Measurements from ENCODE around the gene STARD8.

The STARD8 gene

GRCh38 chrX:68676335-68676734 lies 28.9 kb downstream of the STARD8 start:
- H3K4me3 ChIP-seq (ENCODE audit: low read depth, low read length), result no peak overlapping the region
- TF ChIP-seq, protein P1, sequence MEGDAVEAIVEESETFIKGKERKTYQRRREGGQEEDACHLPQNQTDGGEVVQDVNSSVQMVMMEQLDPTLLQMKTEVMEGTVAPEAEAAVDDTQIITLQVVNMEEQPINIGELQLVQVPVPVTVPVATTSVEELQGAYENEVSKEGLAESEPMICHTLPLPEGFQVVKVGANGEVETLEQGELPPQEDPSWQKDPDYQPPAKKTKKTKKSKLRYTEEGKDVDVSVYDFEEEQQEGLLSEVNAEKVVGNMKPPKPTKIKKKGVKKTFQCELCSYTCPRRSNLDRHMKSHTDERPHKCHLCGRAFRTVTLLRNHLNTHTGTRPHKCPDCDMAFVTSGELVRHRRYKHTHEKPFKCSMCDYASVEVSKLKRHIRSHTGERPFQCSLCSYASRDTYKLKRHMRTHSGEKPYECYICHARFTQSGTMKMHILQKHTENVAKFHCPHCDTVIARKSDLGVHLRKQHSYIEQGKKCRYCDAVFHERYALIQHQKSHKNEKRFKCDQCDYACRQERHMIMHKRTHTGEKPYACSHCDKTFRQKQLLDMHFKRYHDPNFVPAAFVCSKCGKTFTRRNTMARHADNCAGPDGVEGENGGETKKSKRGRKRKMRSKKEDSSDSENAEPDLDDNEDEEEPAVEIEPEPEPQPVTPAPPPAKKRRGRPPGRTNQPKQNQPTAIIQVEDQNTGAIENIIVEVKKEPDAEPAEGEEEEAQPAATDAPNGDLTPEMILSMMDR (IDR thresholded peaks at IDR 0.05; ENCODE audit: low read depth, low read length, missing control alignments), result no peak
- no peaks in the 10 kb centered on the region for H3K36me3 ChIP-seq (replicated peaks)
- no peak overlapping the region for H3K27ac ChIP-seq
- no peaks in the 10 kb centered on the region for H3K27me3 ChIP-seq (replicated peaks)
- no peak for DNase-seq
- in situ Hi-C loops (cut with HindIII; ENCODE audit: low pct_ligation_motif_present, low sequenced_read_pairs), result no loop called here

DNA sequence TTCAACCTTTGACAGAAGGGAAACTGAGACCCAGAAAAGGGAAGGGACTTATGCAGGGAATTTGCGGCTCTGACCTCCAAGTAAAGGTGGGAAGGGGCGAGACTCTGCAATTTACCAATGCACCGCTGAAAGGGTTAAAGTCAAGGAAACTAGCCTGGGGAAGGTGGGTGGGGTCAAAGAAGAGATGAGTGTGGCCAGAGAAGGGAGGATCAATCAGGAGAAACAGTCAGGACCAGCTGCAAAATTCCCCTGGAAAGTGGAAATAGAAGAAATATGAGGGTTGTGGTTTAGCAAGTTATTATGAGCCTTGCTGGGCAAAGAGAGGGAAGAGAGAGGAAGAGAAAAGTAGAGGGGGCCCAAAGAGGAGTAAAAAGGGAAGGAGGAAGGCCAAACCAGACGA lies 30.5 kb downstream of the STARD8 start:
- DNase-seq, result no peak
- H3K4me3 ChIP-seq (ENCODE audit: low read depth, low read length), result no peak overlapping the region
- no peak overlapping the region for H3K27ac ChIP-seq
- TF ChIP-seq, protein P1 (IDR thresholded peaks at IDR 0.05; ENCODE audit: low read depth, low read length, missing control alignments), result no peak
- in situ Hi-C loops (cut with HindIII; ENCODE audit: low pct_ligation_motif_present, low sequenced_read_pairs), result no loop called here
- no peaks in the 10 kb centered on the region for H3K27me3 ChIP-seq (replicated peaks)
- no peaks in the 10 kb centered on the region for H3K36me3 ChIP-seq (replicated peaks)

- no peak overlapping the region for H3K27ac ChIP-seq
- in situ Hi-C loops (cut with HindIII; ENCODE audit: low pct_ligation_motif_present, low sequenced_read_pairs), result no loop called here
- TF ChIP-seq, protein P1 (IDR thresholded peaks at IDR 0.05; ENCODE audit: low read depth, low read length, missing control alignments), result no peak
- no peaks in the 10 kb centered on the region for H3K36me3 ChIP-seq (replicated peaks)
- peak; percentile 40 for DNase-seq
- no peaks in the 10 kb centered on the region for H3K27me3 ChIP-seq (replicated peaks)
- no peak overlapping the region for H3K4me3 ChIP-seq (ENCODE audit: low read depth, low read length)
These were observed 34.0 kb downstream of the STARD8 start for GRCh38 chrX:68681443-68681941.

- in situ Hi-C loops (cut with HindIII; ENCODE audit: low pct_ligation_motif_present, low sequenced_read_pairs), result no loop called here
- H3K27me3 ChIP-seq (replicated peaks), result no peaks in the 10 kb centered on the region
These were observed 35.3 kb downstream of the STARD8 start for GRCh38 chrX:68682790-68683189.

DNA sequence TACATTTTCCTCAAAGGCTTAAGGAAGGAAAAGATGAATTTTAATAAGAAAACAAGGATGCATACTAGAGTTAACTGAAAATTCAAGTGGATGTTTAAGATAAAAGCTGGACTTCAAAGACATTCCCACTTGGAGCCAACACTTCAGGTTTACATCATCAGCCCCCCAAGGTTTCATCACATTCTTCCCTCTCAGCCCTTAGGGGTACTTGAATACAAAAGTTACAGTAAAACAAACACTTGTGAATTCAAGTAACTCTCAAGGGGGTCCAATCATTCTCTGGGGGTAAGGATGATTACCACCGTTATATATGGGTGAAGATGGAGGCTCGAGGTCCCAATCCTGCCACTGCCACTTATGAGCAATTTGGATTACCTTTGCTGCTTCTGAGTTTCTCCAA lies 36.1 kb downstream of the STARD8 start:
- DNase-seq, result no peak
- no peak overlapping the region for H3K27ac ChIP-seq
- no peaks in the 10 kb centered on the region for H3K27me3 ChIP-seq (replicated peaks)
- H3K36me3 ChIP-seq (replicated peaks), result no peaks in the 10 kb centered on the region
- H3K4me3 ChIP-seq (ENCODE audit: low read depth, low read length), result no peak overlapping the region
- TF ChIP-seq, protein P1 (IDR thresholded peaks at IDR 0.05; ENCODE audit: low read depth, low read length, missing control alignments), result no peak
- in situ Hi-C loops (cut with HindIII; ENCODE audit: low pct_ligation_motif_present, low sequenced_read_pairs), result no loop called here

More at GRCh38 chrX:68682790-68683189, 35.3 kb downstream of the STARD8 start:
- Histone ChIP-seq H3K4me3 (ENCODE audit: low read depth, low read length) (no peak overlapping the region), H3K27ac (no peak overlapping the region), H3K36me3 (replicated peaks) (no peaks in the 10 kb centered on the region)
- no peak for DNase-seq
- TF ChIP-seq, protein P1 (IDR thresholded peaks at IDR 0.05; ENCODE audit: low read depth, low read length, missing control alignments), result no peak

DNA sequence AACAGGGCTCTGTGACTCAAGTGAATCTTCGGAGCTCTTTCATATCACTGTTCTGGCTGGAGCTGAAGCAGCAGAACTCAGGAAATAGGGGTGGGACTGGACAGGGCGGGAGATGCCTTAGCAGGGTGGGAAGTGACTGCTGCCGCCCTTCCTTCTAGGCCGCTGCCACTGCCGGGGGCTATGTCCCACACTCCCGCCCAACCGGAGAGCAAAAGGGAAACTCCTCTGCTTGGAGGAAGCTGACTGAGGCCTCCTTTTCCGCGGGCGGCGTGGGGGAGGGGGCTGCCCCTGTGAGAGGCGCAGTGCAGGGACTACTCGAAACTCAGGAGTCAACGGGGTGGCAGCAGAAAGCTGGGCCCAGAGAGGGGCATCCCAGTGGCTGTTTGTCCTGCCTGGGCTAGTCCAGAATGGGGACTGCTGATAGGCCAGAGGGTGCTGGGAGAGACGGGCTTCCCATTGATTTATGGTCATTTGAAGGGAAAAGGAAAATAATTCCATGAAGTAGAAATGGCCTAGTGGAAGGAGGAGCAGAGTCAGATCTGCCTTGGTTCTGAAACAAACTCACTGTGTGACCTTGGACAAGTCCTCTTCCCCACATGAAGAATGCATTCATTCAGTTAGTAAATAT lies 36.9 kb downstream of the STARD8 start:
- Histone ChIP-seq H3K27me3 (replicated peaks) (no peaks in the 10 kb centered on the region), H3K36me3 (replicated peaks) (no peaks in the 10 kb centered on the region), H3K4me3 (ENCODE audit: low read depth, low read length) (no peak overlapping the region), H3K27ac (no peak overlapping the region)
- no peak for DNase-seq
- in situ Hi-C loops (cut with HindIII; ENCODE audit: low pct_ligation_motif_present, low sequenced_read_pairs), result no loop called here
- TF ChIP-seq, protein P1 (IDR thresholded peaks at IDR 0.05; ENCODE audit: low read depth, low read length, missing control alignments), result no peak

Data from brain microvascular endothelial cell (primary cell).